Stimulated activated CD8-positive, alpha-beta memory T cell treated with anti-CD3 and anti-CD28 coated beads, Interleukin-4, amount 100 ng/mL, for 48 hours (primary cell): ENCODE results near the gene DNAH7.
"Not testable (repeated sequence)": the region's sequence is repeated elsewhere in the genome, so short reads cannot be mapped to it uniquely, and the experiment has no call there.

Experiments
- DNase-seq: peaks from one replicate; pipeline ENCODE4 v3.0.0-alpha.2; 2020

The DNAH7 gene

GRCh38 chr2:195959341-195959740 lies 109.3 kb downstream of the DNAH7 start:
- DNase-seq, result no peak

DNA sequence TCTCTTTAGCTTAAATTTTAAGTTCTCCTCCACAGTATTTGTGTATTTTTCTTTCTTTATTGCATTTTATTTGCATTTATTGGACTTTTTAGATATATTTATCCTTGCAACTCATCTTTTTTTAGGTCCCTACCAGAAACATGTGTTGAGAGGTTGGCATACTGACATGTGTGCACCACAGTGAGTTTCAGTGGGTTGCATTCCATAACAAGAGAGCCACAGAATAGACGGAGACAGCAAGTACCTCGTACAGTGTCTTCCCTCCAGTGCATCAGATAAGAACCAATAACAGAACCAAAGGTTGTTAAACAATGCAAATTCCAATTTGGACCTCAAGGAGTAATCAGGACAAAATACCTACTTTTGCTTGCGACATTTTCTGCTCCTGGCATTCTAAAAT lies 111.9 kb downstream of the DNAH7 start:
- no peak for DNase-seq

DNA sequence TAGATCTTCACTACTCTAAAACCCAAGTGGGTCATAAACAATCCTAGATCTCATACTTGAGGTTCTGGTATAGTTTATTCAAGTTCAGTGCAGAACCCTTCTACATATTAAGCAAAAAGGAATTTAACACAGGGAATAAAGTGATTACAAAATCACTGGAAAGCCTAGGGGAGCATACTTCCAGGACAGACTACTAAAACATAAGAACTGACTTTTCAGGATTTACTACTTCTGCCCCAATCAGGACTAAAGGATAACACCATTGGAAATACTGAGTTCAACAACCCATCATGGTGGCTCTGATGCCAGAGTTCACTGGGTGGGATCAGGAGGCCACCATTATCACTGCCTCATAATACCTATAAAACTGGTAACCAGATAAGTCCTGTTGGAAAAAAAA lies 123.6 kb downstream of the DNAH7 start:
- DNase-seq, result no peak

DNA sequence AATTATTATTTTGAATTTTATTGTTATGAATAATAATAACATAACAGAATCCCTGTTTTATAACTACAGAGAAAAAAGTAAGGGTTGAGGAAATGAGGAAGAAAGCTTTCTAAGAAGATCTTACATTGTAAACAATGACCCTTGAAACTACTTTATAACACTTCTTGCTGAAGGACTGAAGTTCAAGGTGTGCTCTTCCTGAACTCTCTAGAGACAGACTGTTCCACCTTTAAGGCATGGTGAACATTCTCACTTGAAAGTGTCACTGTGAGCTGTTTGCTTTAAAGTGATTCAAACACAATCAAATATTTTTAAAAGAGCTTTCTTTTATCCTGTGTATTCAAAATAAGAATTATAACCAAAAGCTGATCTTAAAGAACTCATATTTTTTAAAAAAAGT lies 131.5 kb downstream of the DNAH7 start:
- DNase-seq, result no peak

GRCh38 chr2:195934484-195934883 lies 134.2 kb downstream of the DNAH7 start:
- no peak for DNase-seq

DNA sequence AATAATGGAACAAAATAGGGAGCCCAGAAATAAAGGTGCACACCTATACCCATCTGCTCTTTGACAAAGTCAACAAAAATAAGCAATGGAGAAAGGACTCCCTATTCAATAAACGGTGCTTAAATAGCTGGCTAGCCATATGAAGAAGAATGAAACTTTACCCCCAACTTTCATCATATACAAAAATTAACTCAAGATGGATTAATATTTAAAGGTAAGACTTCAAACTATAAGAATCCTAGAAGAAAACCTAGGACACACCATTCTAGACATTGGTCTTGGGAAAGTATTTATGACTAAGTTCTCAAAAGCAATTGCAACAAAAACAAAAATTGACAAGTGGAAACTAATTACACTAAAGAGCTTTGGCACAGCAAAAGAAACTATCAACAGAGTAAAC lies 139.1 kb downstream of the DNAH7 start:
- no peak for DNase-seq

- no peak for DNase-seq
These were observed 143.5 kb downstream of the DNAH7 start for GRCh38 chr2:195925120-195925519.

- DNase-seq, result no peak
These were observed 144.7 kb downstream of the DNAH7 start for GRCh38 chr2:195923889-195924288.

DNA sequence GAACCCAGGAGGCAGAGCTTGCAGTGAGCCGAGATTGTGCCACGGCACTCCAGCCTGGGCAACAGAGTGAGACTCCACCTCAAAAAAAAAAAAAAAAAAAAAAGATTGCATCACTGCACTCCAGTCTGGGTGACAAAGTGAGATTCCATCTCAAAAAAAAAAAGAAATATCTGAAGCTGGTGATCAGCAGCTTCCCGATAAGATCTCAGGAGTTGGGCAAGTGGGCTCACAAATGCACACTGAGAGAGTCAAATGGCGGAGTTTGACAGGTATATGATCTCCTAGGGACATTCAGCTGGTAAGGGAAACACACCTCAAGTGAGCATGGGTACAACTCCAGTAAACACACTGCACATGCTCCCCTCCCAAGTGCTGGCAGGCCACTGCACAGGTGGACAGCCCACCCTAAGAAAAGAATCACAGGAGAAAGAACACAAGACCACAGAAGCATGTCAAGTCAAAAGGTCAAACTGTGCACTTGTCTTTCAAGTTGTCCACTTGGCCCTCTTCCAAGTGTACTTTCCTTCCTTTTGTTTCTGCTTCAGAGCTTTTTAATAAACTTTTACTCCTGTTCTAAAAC lies 151.5 kb downstream of the DNAH7 start:
- DNase-seq, result not testable (repeated sequence)

DNA sequence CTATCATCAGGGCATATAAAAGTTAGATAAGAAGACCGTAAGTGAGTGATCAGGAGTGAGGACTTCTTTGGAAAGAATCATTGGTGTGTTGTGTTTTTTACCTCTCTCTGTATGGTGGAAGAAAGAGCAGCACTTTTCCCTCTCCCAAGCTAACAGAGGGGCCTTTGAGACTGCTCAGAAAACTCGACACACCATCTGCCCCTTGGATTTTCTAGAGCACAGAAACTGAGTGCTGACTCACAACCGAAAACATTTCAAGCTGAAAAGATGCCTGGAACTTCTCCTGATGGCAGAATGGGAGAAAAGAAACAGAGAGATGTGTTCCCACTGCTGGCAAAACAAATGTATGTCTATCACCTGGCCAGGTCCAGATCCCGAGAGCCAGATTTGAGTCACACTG lies 156.6 kb downstream of the DNAH7 start:
- no peak for DNase-seq

DNA sequence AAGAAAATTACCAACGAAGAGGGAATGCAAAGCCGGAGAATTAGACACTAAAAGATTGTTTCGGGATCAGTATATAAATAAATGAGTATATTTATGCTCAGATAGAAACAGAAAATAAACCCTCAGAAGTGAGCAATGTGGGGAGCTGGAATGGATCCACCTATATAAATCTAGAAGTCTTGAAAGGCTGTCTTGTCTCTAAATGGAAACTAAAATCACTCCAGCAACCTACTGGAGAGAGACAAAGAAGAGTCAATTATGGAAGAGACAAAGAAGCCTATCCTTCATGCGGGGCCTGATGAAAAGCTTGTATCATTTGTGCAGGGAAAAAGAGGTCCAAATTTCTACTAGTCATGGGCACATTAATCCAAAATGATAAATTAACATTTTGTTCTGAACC lies 158.1 kb downstream of the DNAH7 start:
- no peak for DNase-seq

GRCh38 chr2:195909926-195910325 lies 158.7 kb downstream of the DNAH7 start:
- no peak for DNase-seq

- no peak for DNase-seq
These were observed 161.2 kb downstream of the DNAH7 start for GRCh38 chr2:195907474-195907873.

GRCh38 chr2:195903956-195904355 lies 164.7 kb downstream of the DNAH7 start:
- DNase-seq, result no peak

DNA sequence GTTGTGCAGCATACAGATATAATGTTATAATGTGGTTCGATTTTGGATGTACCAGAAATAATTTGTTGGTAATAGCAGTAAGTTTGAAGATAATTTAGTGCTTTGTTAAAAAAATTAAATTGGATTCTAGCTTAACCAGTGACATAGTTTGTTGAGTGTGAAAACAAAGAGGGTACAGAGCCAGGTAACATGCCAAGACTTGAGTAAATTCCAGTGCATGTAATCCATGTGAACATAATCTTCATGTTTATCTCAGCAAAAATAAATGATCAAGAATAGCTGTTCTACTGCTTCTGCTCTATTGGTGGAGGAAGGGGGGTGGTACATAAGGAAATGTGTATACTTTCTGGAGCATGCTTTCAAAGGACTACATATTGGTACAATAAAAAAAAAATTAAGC lies 165.8 kb downstream of the DNAH7 start:
- DNase-seq, result no peak

- no peak for DNase-seq
These were observed 169.4 kb downstream of the DNAH7 start for GRCh38 chr2:195899226-195899625.

GRCh38 chr2:195898505-195899191 lies 170.0 kb downstream of the DNAH7 start:
- DNase-seq, result no peak

DNA sequence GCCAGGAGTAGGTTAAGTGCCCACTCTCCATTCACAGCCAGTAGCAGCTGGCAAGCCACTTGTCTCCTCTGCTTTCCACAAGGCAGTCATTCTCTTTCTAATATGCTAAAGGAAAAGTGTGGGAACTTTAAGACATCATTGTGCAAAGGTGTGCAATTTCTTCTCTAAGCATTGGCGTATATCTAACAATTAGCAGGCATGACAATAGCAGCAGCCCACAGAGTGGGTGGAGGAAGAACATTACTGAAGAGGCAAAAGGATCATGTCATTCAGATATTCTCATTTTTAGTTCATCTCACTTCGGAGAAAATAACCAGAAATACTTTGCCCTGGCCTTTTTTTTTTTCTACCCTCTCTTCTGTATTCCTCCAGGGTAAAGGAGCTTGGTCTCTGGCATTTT lies 177.6 kb downstream of the DNAH7 start:
- DNase-seq, result no peak

GRCh38 chr2:195879153-195879552 lies 189.5 kb downstream of the DNAH7 start:
- no peak for DNase-seq

DNA sequence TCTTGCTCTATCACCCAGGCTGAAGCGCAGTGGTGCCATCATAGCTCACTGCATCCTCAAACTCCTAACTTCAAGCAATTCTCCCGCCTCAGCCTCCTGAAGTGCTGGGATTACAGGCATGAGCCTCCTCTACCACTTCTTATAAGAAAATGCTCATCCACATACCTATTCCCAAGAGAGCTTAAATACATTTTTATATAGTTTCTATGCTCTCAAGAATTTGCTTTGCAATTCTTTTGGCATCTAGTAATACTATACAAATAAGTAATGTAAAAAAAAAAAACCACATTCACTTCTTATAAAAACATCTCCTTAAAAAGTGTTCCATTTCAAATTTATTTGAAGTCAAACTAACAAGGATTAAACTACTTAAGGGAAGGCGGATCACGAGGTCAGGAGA lies 197.3 kb downstream of the DNAH7 start:
- no peak for DNase-seq

DNA sequence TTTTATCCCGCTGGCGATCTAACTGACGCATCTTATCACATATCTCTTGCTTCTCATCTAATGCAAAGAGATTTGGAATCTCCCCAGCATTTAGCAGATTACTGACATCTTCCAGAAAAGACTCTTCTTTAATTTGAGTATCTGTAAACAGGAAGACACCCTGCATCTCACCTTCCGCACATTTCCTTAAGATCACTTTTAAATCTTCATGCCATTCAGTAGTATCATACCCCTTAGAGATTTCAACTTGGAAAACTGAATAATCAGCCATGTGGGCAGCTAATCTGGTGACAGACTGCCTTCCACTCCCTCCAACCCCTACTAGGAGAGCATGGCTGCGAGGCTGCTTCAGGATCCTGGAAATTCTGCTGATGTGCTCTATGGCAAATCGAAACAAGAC lies 204.3 kb downstream of the DNAH7 start:
- no peak for DNase-seq

- no peak for DNase-seq
These were observed 205.1 kb downstream of the DNAH7 start for GRCh38 chr2:195863564-195863963.

DNA sequence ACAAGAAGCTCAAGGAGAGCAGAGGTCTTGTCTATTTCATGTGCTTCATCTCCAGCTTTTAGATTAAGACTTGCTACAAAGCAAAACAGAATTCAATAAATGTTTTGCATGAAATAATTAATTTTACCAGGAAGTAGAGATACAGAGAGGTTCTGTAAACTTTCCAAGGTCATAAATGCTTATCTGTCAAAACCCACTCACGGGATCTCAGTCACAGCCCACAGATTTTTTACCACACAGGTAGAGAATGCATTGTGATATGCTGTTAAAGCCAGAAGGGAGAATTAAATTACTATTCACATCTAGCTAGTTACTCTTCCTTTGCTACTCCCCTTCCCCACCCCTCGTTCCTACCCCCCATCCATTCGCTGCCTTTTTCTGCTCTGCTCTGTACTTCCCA lies 205.5 kb downstream of the DNAH7 start:
- no peak for DNase-seq

DNA sequence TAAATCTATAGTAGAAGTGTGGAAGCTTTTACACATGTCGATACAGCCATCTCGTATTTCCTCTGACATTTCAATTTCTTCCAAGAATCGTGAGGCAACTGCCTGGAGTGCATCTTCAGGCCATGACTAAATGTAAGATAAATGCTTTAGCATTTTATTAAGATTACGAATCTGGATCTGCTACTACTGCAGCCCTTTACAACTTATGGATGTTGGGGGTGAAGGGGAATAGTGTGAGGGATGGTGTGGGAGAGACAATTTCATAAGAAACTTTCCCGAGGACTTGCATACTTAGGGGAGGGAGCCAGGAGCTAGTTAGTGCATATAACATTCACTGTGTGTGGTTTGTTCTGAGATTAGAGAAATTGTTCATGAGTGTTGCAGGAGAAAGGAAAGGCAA lies 206.8 kb downstream of the DNAH7 start:
- DNase-seq, result no peak

DNA sequence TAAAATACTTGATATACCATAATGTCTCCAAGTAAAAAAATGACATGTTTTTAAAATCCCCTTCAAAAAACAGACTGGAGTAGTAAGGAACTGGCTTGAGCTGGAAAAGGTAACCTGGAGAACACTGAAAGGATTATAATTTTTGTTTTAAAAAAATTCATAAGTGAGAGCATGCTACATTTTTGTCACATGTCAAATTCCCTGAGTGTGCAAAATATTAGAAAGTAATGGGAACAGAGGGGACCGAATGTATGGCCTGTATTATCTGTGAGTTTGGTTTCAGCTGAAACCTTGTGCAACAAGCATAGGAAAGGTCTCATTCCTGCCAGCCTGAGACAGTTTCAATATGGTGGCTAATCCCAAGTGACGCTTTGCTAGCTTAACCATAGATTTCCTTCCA lies 209.1 kb downstream of the DNAH7 start:
- no peak for DNase-seq
